ENCODE results near the gene PARP14.
A peak's percentile ranks its signal among the peaks of the same experiment; 100 is the strongest.
"Not testable (repeated sequence)": the region's sequence is repeated elsewhere in the genome, so short reads cannot be mapped to it uniquely, and the experiment has no call there.

PARP14 gene

DNA sequence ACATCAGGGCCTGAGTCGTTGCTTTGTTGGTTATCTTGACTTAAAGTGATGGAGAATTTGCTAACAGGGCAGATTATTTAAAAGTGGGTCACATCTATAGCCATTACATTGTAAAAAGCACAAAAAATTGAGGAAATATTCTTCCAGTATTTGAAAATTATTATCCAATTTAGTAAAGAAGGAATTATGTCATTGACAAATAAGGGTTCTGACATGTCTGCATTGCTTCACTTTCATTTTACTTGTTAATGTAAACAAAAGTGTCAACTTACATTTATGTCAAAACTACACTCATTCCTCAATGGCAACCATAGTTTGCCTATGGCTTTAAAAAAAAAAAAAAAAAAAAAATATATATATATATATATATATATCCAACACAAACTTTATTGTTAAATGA, 3.4 kb upstream of the PARP14 start:
- no peak for DNase-seq

DNA sequence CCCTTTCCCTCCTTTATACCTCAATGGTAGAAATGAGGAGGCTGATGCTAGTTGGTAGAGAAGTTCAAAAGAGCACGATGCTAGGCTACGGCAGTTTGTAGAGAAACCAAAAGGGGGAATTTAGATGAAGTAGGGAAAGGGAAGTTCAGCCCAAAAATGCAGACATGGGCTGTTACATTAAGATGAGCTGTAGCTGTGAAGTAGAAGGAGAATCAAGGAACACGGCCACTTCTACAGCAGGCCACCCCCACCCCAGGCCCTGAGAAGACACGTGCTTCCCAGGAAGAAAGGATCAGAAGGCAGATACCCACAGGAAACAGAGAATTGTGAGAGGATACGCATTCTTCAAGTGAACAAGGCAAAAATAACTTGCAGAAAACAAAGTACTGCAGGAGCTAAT, 2.1 kb upstream of the PARP14 start:
- DNase-seq: no peak

DNA sequence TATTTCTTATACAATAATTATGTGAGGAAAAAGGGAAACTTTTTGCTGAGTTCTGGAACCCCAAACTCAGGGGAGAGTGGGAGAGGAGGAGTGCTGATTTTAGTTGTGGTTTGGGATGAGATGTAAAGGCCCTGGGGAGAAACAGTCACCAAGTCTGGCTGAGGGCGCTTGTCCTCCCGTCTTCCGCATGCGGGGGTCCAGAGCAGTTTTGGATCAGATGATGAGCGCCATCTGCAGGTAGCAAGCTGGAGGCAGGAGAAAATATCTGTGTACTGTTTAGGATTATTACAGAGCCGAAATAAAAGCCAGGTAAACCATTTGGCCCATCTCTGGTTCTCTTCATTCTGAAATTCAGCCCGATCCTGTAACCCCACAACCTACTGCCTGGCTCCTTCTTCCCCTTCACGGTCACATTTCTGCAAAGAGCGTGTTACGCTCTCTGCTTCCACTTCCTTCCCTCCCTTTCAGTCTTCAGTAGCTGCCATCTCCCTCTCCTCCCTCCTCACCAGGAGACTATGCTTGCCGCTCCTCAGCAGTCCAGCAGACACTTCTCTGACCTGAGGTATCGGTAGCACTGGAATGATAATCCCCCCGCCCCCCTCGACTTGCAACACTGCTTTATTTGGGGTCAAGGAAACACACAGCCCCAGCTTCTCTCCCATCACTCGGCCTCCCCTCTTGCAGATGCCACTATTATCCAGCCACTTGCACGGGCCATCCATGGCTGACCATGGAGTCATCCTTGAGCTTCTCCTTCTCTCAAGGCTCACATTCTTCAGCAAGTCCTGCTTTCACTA, 1.4 kb upstream of the PARP14 start:
- DNase-seq: peak; percentile 85

DNA sequence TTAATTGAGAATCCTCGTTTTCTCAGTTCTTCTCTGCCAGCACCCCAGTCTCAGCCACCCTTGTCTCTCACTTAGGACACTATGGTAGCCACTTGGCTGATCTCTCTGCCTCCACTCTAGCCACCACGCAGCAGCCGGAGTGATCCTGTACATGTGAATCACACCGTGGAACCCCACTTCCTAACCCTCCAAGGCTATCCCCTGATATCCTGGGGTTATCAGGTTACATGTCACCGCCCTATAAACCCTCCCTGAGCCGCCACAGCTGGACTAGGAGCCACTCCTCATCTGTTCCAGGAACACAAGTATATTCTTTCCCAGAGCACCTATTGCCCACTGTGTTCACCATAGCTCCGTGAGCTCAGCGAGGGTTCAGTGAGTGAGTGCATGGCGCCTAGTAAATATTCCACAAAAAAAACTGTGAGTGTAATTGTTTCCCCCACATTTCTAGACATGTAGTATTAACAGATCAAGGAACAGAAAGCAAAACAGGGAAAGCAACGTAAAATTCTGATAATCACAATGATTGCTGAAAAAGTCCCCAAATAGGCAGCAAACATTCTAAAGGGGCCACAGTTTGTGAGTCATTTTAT, 661 bp upstream of the PARP14 start:
- DNase-seq: peak; percentile 42

DNA sequence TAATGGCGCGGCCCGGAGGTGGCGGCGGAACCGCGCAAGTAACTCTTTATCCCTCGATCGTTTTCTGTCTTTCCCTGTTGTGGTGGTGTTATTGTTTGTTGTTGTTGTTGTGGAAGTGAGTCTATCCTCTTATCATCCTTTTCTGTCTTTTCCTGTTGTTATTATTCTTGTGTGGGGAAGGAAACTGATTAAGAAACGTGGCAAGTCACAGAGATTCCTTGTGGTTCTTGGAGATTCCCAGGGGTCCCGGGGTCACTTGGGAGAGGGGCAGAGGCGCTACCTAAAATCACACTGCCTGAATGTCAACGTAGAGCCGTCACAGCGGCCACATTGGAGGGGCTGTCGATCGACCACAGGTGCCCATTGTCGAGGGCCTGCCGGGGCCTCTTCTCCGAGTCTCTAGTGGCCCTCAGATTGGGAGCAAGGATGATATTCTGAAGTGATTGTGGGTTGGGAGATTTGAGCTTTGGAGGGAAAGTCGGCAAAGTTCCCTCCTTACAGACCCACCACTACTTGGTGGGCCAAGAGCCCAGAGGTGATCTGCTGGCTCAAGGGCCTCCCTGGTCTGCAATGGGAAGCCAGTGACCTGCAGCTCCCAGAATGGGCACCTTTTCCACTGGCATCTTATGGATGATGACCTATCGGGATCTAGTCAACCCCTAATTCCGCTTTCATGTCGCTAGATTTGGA, 790 bp downstream of the PARP14 start:
- DNase-seq: peak; percentile 24

DNA sequence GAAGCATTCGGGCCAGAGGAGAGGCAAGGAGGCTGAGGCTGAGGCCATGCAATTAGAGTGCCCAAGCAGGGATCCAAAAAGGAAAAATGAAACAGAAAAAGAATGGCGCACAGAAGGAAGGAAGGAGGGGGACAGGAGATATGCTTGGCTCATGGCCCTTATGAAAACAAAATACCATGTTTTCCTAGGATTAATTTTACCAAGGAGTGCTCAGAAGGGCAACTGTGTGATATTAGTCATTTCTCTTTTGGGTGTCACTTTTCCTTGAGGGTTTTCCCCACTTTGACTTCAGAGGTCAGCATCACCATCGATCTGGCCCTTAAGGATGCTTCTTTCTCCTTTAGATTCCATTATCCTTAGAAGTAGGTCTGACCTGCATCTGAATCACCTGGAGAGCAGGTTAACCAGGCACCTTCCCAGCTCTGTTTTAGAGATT, 1.4 kb downstream of the PARP14 start:
- DNase-seq: no peak

DNA sequence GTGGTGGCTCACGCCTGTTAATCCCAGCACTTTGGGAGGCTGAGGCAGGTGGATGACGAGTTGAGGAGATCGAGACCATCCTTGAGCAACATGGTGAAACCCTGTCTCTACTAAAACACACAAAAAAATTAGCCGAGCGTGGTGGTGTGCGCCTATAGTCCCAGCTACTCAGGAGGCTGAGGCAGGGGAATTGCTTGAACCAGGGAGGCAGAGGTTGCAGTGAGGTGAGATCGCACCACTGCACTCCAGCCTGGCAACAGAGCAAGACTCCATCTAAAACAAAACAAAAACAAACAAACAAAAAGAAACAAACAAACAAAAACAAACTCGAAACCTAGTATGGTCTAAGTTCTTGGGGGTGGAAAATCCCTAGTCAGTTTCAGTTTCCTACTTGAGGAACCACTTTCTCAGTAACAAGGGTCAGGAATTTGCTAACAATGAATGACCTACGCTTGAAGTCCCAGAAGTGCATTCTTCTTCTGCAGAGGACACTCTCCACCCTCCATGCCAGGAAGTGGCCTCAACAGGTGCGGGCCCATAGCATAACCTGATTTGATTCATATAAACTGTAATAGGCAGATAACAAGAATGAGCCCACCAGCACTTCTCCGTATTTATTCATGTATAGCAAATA, 2.3 kb downstream of the PARP14 start:
- not testable (repeated sequence) for DNase-seq

DNA sequence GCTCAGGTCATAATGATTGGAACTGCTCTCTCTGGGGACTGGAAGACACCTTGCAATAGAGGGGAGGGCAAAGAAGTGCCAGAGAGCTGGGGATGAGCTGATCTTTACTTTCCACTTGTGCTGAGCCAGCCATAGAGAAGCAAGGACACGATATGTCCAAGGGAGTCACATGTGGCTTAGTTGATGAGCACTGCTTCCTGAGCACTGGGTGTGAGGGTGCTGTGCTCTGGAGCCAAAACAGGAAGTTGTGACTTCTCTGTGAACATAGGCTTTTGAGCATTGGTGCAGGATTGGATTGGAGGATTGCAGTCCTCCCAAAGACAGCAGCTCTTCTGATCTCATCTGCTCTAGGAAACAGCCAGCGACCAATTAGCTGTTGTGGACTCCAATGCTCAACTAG, 6.7 kb downstream of the PARP14 start:
- DNase-seq: no peak

DNA sequence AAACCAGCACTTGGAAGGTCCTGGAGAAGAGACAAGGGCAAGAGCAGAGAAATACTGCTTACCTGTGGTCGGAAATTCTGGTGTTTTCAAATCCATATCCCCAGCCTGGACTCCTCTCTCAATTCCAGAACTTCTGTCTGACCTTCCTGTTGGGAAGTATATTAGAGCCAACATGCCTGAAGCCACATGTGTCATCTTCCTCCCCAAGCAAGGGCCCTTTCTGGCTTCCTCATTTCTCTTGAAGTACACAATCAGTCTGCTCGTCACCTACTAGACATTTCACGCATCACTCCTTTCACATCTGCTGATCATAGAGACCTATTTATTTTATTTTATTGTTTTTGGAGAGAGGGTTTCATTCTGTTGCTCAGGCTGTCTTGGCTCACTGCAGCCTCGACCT, 8.4 kb downstream of the PARP14 start:
- DNase-seq: peak; percentile 68

DNA sequence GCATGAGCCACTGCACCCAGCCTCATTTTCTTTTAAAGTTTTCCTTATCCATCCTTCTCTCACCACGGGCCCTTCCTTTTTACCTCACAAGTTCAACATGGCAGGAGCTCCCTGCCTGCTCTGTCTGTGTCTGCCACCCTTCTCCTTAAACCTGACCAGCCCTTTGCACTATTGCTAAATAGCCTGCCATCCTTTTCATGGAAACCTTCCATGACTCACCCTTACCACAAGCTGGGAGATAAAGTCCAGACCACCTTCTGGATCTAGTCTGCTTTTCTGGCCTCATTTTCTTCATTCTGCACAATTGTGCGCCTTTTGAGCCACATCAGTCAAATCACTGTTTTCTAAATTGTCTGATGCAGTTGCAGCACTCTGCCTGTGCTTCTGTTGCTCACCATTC, 8.9 kb downstream of the PARP14 start:
- peak; percentile 64 for DNase-seq

DNA sequence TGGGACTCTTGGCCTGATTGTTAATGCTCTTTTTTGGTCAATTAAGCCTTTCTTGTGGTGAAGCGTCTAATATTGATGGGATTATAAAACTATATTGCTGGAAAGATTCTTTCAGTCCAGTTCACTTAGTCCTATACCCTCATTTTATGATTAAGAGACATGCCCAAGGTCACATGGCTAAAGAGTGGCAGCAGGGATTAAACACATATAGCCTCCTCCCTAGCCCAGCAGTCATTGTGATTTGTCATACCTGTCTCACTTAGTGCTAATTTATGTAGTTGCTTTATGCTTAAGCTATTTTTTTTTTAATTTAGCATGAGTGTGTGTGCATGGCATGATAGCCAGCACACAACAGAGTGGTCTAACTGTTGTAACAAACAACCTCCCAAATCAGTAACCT, 9.5 kb downstream of the PARP14 start:
- DNase-seq: no peak

DNA sequence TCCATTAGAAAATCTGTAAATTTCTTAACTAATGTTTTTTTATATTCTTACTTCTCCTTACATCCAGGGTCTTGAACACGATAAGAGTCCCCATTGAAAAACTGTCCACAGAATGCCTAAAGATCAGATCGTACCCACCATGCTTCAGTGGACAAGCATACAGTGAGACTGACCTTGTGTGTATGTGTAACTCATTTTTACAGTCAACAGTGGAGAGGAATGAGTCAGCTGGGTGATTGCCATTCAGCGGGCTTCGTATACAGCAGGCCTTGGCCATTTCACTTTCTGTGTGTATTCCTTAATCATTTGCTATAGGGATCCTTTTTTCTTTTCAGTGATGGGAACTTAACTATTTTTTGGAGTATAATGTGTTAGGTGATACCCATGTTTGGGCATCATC, 10.6 kb downstream of the PARP14 start:
- peak; percentile 69 for DNase-seq

DNA sequence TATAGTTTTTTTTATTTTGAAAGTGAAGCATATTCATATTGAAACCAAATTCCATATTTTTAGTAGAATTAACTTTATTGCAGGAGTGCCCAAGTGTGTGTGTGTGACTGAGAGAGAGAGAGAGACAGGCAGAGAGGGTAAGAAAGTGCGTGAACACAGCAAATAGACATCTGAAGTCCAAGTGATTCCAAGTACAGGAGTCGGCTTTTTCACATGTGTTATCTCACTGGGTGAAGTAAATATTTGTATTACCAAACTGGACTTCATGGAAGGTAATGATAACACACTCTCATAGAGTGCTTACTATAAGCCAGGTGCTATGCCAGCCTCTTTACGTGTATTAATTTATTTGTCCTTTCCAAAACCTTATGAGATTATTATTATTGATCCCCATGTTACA, 12.0 kb downstream of the PARP14 start:
- DNase-seq: no peak

DNA sequence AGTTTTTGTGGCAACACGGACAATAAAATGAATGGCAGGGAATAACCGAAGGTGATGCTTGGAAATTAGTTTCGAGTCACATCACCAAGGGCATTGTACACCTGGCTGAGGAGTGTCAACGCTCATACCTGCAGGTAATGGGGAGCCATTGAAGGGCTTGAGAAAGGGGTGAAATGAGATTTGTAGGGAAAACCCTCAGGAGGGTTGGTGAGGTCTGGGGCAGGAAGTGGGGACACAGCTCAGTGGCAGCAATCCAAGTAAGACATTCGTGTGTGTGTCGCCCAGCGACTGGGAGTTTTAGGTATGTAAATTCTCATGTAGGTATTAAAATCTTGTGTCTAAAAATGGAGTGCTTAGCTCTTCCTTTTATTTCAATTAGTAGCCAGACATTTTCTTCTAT, 14.3 kb downstream of the PARP14 start:
- DNase-seq: no peak

DNA sequence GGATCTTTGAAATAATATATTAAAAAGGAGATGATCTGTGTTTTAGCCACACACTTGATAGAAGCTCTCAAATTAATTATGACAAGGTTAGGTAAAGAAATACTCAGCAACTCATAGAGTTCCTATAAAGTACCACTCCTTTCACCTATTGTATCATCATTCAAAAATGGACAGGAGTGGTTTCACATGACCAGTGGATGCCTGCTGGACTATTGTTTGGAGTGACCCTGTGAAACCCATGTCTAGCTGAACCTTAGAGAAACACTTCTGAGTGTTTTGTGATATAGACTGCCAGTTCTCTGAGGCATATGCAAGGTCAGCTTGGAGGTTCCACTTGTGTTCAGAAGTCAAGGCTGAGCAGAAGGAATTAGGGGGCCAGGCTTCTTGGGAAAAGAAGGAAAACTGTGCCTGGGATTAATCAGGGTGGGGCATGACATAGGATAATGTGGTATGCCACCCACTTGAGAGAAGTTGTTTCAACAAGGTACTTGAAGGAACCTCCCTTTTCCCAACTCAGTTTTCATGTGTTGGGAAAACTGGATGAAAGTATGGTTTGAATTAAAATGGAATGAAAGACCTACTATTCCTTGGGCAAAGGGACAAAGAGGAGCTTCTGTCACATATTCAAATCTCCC, 15.4 kb downstream of the PARP14 start:
- no peak for DNase-seq

DNA sequence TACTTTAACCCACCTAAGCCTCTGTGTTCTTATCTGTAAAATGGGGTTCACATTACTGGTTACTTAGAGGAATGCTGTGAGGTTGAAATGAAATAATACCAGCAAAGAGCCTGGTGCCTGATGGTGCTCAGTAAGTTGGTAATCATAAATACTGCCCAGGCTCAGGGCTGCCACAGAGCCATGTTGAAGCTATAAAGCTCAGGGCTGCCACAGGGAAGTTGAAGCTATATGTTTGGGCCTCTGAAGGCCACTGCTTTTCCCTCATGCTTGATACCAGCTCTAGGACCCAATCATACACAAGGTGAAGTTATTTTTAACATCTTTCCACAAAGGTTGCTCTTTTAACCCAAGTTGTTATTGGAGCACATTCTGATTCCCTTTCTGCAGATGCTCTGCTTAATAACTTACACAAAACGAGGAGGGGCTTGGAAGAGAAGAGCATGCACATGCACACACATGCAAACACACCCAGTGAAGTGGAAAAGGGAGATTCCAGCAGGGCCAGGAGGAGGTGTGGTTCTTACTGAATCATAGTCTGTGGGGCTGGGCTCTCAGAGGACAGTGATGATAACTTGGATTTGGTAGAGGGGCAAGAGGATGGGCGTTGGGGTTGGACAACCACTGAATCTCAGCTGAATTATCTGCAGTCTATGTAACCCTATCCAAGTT, 17.4 kb downstream of the PARP14 start:
- no peak for DNase-seq

DNA sequence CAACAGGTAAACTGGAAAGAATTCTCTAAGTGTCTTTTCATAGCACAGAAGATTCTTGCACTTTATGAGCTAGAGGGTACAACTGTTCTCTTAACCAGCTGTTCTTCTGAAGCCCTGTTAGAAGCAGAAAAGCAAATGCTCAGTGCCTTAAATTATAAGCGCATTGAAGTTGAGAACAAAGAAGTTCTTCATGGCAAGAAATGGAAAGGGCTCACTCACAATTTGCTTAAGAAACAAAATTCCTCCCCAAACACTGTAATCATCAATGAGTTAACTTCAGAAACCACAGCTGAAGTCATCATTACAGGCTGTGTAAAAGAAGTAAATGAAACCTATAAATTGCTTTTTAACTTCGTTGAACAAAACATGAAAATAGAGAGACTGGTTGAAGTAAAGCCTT, 19.6 kb downstream of the PARP14 start:
- no peak for DNase-seq

DNA sequence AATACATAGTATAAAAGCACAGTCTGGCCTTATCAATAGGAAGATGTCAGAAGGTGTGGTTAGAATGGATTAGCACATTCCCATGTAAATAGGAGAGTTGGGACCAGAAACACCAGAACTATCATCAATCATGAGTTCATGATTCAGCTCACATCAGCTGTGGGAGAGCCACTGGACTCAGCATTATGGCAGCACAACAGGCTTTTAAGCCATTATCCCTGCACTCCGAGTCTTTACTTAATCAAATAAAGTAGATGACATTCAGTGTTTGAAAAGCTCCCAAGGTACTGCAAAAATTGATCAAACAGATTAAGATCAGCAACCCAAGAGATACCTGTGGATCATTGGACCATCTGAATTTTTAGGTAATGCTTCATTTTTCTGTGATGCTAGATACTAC, 24.7 kb downstream of the PARP14 start:
- no peak for DNase-seq

DNA sequence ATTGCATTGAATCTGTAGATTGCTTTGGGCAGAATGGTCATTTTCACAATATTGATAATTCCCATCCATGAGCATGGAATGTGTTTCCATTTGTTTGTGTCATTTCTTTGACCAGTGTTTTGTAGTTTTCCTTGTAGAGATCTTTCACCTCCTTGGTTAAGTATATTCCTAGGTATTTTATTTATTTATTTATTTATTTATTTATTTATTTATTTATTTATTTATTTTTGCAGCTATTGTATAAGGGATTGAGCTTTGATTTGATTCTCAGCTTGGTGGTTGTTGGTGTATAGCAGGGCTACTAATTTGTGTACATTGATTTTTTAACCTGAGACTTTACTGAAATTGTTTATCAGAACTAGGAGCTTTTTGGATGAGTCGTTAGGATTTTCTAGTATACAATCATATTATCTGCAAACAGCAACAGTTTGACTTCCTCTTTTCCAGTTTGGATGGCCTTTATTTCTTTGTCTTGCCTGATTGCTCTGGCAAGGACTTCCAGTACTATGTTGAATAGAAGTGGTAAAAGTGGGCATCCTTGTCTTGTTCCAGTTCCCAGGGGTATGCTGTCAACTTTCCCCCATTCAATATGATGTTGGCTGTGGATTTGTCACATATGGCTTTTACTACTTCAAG, 30.1 kb downstream of the PARP14 start:
- DNase-seq: not testable (repeated sequence)

DNA sequence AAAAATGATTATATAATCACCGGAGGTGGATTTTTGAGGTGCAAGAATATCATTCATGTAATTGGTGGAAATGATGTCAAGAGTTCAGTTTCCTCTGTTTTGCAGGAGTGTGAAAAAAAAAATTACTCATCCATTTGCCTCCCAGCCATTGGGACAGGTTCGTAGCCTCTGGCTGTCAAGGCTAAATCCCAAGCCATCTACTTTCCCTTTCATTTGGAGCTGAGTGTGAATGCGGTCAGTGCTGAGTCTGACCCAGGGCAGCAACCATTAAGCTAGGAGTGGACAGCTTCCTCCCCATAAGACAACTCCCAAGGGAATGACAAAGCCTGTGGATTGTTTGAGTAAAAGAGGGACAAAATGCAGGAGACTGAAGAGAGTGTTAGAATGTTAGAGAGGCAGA, 33.6 kb downstream of the PARP14 start:
- DNase-seq: no peak

DNA sequence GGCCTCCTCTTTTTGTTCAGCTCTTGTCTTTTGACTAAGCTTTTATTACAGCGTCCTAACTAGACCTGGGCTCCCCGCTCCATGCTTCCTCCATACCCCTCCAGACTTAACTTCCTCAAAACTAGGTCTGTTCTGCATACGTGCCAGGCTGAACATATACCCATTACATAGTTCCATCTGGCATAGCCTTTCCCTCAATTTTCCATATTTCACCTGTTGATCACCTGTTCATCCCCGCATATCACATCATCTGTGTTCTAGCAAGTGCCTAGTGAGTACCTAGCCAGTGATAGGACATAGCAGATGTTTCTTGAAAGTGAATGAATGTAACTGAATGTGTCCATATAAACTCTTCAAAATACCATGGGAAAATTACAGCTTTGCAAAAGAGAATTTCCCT, 36.0 kb downstream of the PARP14 start:
- no peak for DNase-seq

DNA sequence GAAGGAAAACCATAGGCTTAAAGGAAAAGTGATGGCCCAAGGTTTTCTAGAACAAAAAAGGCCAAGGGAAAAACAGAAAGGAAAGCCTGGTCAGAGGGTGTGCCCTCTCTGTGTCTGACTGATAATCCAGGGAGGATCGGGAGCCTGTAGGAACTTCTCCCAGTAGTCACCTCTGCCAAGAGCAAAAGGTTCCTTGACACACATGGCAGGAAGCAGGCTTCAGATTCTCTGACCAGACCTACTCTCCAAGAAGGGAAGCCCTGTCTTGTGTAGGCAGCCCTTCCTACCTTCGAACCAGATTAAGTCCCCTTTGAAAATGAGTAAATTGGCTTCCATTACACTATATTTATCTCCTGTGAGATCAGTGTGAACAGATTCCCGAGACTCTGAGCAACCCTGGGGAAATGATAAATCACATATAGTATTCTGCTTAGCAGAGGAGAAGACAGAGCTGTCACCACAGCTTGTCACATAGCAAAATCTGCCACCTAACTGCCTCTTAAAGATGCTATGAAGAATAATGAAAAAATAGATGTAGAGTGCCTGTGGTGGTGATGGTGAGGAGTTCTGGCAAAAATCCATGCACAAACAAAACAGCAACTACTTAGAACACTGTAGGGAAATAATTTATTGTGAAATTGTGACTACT, 38.8 kb downstream of the PARP14 start:
- no peak for DNase-seq

All from EL (cell line).